ENCODE results near the gene OGG1.

Gene OGG1

DNA sequence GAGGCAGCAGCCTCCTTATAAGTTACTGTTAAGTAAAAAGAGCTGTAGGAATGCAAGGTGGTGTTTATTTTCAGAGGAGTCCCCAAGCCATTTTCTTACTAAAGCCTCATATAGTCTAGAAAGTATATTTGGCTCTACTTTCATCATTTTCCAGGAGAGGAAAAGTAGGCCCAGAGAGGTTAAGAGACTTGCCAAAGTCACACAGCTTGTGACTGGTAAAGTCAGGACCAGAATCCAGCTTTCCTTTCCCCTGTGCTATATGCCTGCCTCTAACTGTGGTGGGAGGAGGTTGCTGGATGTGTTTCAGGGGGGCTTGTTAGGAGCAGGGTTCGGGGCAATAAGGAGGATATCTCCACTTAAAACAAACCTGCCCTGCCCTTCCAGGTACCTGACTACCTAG lies 7.2 kb upstream of the OGG1 start:
- TF ChIP-seq, protein P1, sequence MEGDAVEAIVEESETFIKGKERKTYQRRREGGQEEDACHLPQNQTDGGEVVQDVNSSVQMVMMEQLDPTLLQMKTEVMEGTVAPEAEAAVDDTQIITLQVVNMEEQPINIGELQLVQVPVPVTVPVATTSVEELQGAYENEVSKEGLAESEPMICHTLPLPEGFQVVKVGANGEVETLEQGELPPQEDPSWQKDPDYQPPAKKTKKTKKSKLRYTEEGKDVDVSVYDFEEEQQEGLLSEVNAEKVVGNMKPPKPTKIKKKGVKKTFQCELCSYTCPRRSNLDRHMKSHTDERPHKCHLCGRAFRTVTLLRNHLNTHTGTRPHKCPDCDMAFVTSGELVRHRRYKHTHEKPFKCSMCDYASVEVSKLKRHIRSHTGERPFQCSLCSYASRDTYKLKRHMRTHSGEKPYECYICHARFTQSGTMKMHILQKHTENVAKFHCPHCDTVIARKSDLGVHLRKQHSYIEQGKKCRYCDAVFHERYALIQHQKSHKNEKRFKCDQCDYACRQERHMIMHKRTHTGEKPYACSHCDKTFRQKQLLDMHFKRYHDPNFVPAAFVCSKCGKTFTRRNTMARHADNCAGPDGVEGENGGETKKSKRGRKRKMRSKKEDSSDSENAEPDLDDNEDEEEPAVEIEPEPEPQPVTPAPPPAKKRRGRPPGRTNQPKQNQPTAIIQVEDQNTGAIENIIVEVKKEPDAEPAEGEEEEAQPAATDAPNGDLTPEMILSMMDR (IDR thresholded peaks at IDR 0.05; ENCODE audit: insufficient read depth, low read length, missing control alignments) = no peak
- no peak for DNase-seq (ENCODE audit: low read depth, low spot score)
- CTCF ChIA-PET = interaction anchor here (3.5 kb wide), 1 partner anchor 10 kb away, joined by 18 read pairs; the partner anchor contains the start of gene BRPF1
- POLR2A ChIA-PET = no interaction called here
- H3K4me3 ChIP-seq (ENCODE audit: low read depth, low read length) = no peak overlapping the region

DNA sequence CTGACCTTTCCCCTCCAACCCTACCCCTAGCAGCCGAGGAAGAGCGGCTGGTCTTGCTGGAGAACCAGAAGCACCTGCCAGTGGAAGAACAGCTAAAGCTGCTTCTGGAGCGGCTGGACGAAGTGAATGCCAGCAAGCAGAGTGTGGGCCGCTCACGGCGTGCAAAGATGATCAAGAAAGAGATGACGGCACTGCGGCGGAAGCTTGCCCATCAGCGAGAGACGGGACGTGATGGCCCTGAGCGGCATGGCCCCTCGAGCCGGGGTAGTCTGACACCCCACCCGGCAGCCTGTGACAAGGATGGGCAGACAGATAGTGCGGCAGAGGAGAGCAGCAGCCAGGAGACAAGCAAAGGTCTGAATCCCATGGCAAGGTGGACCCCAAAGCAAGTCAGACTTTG lies 6.2 kb upstream of the OGG1 start:
- no peak overlapping the region for H3K4me3 ChIP-seq (ENCODE audit: low read depth, low read length)
- TF ChIP-seq, protein P1 (IDR thresholded peaks at IDR 0.05; ENCODE audit: insufficient read depth, low read length, missing control alignments) = no peak
- ChIA-PET POLR2A (no interaction called here), CTCF (interaction anchor here (3.5 kb wide), 1 partner anchor 11 kb away, joined by 18 read pairs; the partner anchor contains the start of gene BRPF1)
- no peak for DNase-seq (ENCODE audit: low read depth, low spot score)

DNA sequence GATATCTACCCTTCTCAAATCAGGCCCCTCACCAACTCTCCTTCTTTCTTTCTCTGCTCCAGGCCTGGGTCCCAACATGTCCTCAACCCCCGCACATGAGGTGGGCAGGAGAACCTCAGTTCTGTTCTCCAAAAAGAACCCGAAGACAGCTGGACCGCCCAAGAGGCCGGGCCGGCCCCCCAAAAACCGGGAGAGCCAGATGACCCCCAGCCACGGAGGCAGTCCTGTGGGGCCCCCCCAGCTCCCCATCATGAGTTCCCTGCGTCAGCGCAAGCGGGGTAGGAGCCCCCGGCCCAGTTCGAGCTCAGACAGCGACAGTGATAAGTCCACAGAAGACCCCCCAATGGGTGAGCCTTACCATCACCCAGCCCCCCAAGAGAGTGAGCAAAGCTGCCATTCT lies 5.6 kb upstream of the OGG1 start:
- TF ChIP-seq, protein P1 (IDR thresholded peaks at IDR 0.05; ENCODE audit: insufficient read depth, low read length, missing control alignments) = no peak
- DNase-seq (ENCODE audit: low read depth, low spot score) = no peak
- no peak overlapping the region for H3K4me3 ChIP-seq (ENCODE audit: low read depth, low read length)
- CTCF ChIA-PET = interaction anchor here (2.4 kb wide), 1 partner anchor 11 kb away, joined by 9 read pairs; no protein-coding TSS in a partner anchor
- POLR2A ChIA-PET = no interaction called here

DNA sequence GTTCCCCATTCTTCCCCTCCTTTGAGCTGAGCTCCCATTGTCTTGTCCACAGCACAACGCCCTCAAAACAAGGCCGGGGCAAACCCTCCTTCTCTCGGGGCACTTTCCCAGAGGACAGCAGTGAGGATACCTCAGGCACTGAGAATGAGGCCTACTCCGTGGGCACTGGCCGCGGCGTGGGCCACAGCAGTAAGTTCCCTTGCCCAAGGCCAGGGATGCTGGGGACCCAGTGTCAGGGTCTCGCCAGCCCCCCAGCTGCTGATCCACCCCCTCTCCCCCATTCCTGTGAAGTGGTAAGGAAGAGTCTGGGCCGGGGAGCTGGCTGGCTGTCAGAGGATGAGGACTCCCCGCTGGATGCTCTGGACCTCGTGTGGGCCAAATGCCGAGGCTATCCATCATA lies 4.2 kb upstream of the OGG1 start:
- H3K4me3 ChIP-seq (ENCODE audit: low read depth, low read length) = no peak overlapping the region
- DNase-seq (ENCODE audit: low read depth, low spot score) = no peak
- TF ChIP-seq, protein P1 (IDR thresholded peaks at IDR 0.05; ENCODE audit: insufficient read depth, low read length, missing control alignments) = no peak
- ChIA-PET CTCF (interaction anchor here (1.3 to 2.4 kb wide), 2 partner anchors 13 to 242 kb away, joined by 3 to 9 read pairs; no protein-coding TSS in a partner anchor), POLR2A (interaction anchor here (1.5 kb wide), 1 partner anchor 14 kb away, joined by 5 read pairs; the partner anchor contains the start of gene BRPF1)

DNA sequence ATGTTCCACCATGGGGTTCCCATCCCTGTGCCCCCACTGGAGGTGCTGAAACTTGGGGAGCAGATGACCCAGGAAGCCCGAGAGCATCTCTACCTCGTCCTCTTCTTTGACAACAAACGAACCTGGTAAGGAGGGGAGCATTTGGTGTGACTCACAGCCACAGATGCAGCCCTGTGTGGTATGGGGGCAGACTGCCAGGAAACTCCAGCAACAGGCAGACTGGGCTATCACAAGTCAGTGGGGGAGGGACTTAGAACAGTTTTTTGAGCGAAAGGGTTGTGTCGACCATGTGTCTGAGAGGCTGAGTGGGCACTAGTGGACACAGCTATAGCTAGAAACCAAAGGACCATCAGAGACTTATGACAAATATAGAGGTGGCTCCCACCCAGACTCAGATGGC lies 3.4 kb upstream of the OGG1 start:
- TF ChIP-seq, protein P1 (IDR thresholded peaks at IDR 0.05; ENCODE audit: insufficient read depth, low read length, missing control alignments) = no peak
- DNase-seq (ENCODE audit: low read depth, low spot score) = peak; percentile 59
- no peak overlapping the region for H3K4me3 ChIP-seq (ENCODE audit: low read depth, low read length)
- POLR2A ChIA-PET = no interaction called here
- CTCF ChIA-PET = interaction anchor here (1.3 to 2.4 kb wide), 2 partner anchors 14 to 243 kb away, joined by 3 to 9 read pairs; no protein-coding TSS in a partner anchor

DNA sequence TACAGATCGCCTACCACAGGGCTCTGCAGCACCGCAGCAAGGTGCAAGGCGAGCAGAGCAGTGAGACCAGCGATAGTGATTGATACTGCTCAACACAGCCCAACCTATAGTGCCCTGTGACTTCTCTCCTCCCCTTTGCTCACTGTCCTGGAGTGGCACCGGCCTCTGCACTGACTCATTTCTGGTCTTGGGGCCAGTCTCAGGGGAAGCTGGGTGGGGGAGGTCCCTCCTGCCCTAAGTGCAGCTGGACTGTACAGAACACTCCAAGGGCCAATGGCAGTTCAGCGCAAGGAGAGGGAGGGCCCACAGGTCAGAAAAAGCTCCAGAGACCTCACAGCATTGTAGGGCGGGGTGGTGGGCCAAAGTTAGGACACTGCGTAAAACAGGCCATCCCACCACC lies 2.5 kb upstream of the OGG1 start:
- no peak overlapping the region for H3K4me3 ChIP-seq (ENCODE audit: low read depth, low read length)
- DNase-seq (ENCODE audit: low read depth, low spot score) = no peak
- POLR2A ChIA-PET = no interaction called here
- CTCF ChIA-PET = interaction anchor here (1.5 kb wide), 1 partner anchor 14 kb away, joined by 5 read pairs; no protein-coding TSS in a partner anchor
- TF ChIP-seq, protein P1 (IDR thresholded peaks at IDR 0.05; ENCODE audit: insufficient read depth, low read length, missing control alignments) = no peak
